GM23248 (cell line): Measurements from ENCODE around the gene MILR1. TPM values are rescaled to one million over a fixed set of nuclear protein-coding genes. Genes with fewer than 3 reads are reported as not detected.

Source experiments
- DNase-seq: peaks from one replicate; pipeline ENCODE4 v3.0.0-alpha.2; 2015
- H2AFZ ChIP-seq: fragments of 200-600 bp; sonication (generic); 2 replicates; pipeline ENCODE4 v1.6.1; 2016; ENCODE audit warnings: antibody characterized with exemption
- H3F3A ChIP-seq: fragments of 200-600 bp; sonication (generic); 2 replicates; pipeline ENCODE4 v1.6.1; 2016; ENCODE audit warnings: mild to moderate bottlenecking, antibody characterized with exemption, mixed run types; ENCODE audit not compliant: insufficient read depth
- H3K27ac ChIP-seq: fragments of 200-600 bp; sonication (generic); 2 replicates; pipeline ENCODE4 v1.5.1; 2016; ENCODE audit warnings: mild to moderate bottlenecking
- H3K27me3 ChIP-seq: fragments of 200-600 bp; sonication (generic); replicated peaks from 2 replicates; pipeline ENCODE4 v1.6.1; 2016; ENCODE audit warnings: mild to moderate bottlenecking; ENCODE audit not compliant: insufficient read depth
- H3K36me3 ChIP-seq: fragments of 200-600 bp; sonication (generic); 2 replicates; pipeline ENCODE4 v1.6.1; 2016; ENCODE audit warnings: low read depth, mild to moderate bottlenecking
- H3K4me1 ChIP-seq: fragments of 200-600 bp; sonication (generic); 2 replicates; pipeline ENCODE4 v1.6.1; 2016; ENCODE audit warnings: mild to moderate bottlenecking; ENCODE audit not compliant: insufficient read depth
- H3K4me2 ChIP-seq: fragments of 200-600 bp; sonication (generic); one replicate; pipeline ENCODE4 v1.6.1; 2016; ENCODE audit warnings: mild to moderate bottlenecking; ENCODE audit not compliant: unreplicated experiment
- H3K4me3 ChIP-seq: fragments of 200-600 bp; sonication (generic); 2 replicates; pipeline ENCODE4 v1.5.1; 2016; ENCODE audit warnings: mild to moderate bottlenecking
- H3K79me2 ChIP-seq: fragments of 200-600 bp; sonication (generic); 2 replicates; pipeline ENCODE4 v1.6.1; 2016; ENCODE audit warnings: mild to moderate bottlenecking; ENCODE audit not compliant: insufficient read depth
- H3K9ac ChIP-seq: fragments of 200-600 bp; sonication (generic); 2 replicates; pipeline ENCODE4 v1.6.1; 2016; ENCODE audit warnings: mild to moderate bottlenecking
- H3K9me2 ChIP-seq: fragments of 200-600 bp; sonication (generic); 2 replicates; pipeline ENCODE4 v1.6.1; 2016; ENCODE audit warnings: mixed run types, mild to moderate bottlenecking, moderate library complexity; ENCODE audit not compliant: insufficient read depth
- H3K9me3 ChIP-seq: fragments of 200-600 bp; sonication (generic); one replicate; pipeline ENCODE4 v1.6.1; 2017; ENCODE audit warnings: low read depth
- H4K20me1 ChIP-seq: fragments of 200-600 bp; sonication (generic); 2 replicates; pipeline ENCODE4 v1.6.0; 2016; ENCODE audit not compliant: insufficient read depth
- EZH2 ChIP-seq: fragments of 200-600 bp; sonication (generic); IDR thresholded peaks from 2 replicates; pipeline ENCODE4 v1.6.1; 2018; ENCODE audit warnings: antibody characterized with exemption, mild to moderate bottlenecking; ENCODE audit not compliant: insufficient read depth, poor library complexity, severe bottlenecking
- EZH2phosphoT487 ChIP-seq: fragments of 200-600 bp; sonication (generic); IDR thresholded peaks from 2 replicates; pipeline ENCODE4 v1.6.1; 2018; ENCODE audit warnings: antibody characterized with exemption, moderate library complexity, mild to moderate bottlenecking, low read depth; ENCODE audit not compliant: insufficient read depth
- WGBS, 2 experiments: methylation state at CpG; one replicate each; pipeline ENCODE4 v1.1.6; 2015 to 2017; ENCODE audit warnings: low lambda C conversion rate in 2 of 2, low coverage in 1 of 2; ENCODE audit errors: missing lambda C conversion rate in 2 of 2; 5-methylcytosine and 5-hydroxymethylcytosine counted together
- in situ Hi-C: fragments of 300-500 bp; cut with MboI; formaldehyde crosslinking; loops from 2 replicates; pipeline ENCODE4 v1.15.0; 2020
- polyA plus RNA-seq: library from polyadenylated mRNA; unstranded; fragments of >200 nt; fragmentation: Nextera tagmentation; extraction: Ambion mirVana; gene quantifications from 2 replicates; pipeline ENCODE4 v1.2.1, GENCODE V29; 2016
- total RNA-seq: library from RNA; depleted of rRNA; stranded (reverse); fragments of >200 nt; shearing (Covaris generic); gene quantifications from 2 replicates; pipeline ENCODE4 v1.2.3, GENCODE V29; 2014

Gene MILR1
- total and polyA plus RNA-seq, 2 experiments from 2014 or later = 6.3 to 11.7 TPM

- Histone ChIP-seq H3F3A (peaks cover 50% of the 10 kb centered on the region), H2AFZ (peak within 1 kb of the TSS; percentile 76), H3K4me2 (peak within 1 kb of the TSS; percentile 98), H4K20me1 (peaks cover 30% of the 10 kb centered on the region), H3K79me2 (peaks cover 92% of the 10 kb centered on the region), H3K27me3 (no peaks in the 10 kb centered on the region), H3K4me1 (peaks cover 33% of the 10 kb centered on the region), H3K9me3 (no peaks in the 10 kb centered on the region), H3K36me3 (peaks cover 45% of the 10 kb centered on the region), H3K9me2 (no peaks in the 10 kb centered on the region), H3K9ac (peak within 1 kb of the TSS; percentile 100), H3K27ac (peak within 1 kb of the TSS; percentile 100), H3K4me3 (peak within 1 kb of the TSS; percentile 98)
- DNase-seq = peak; percentile 98
- in situ Hi-C loops = no loop called here
- TF ChIP-seq EZH2 (no peak), EZH2phosphoT487 (no peak)
- 1% methylated on average over 20 to 29 of the region's 31 CpGs for WGBS, 2 experiments
Measured at GRCh38 chr17:64506201-64506575, 57.3 kb downstream of the MILR1 start, which contains the start of gene DDX5. TSS of gene DDX5 (minus strand) at chr17:64506289. CDS start at chr17:64506119, 170 bp downstream.

GRCh38 chr17:64506576-64507412 lies 57.9 kb downstream of the MILR1 start, which contains the start of gene CEP95:
TSS of gene CEP95 (plus strand) at chr17:64506977. CDS start at chr17:64507098, 121 bp downstream.
- peak; percentile 99 for DNase-seq
- H3K79me2 ChIP-seq = peaks cover 92% of the 10 kb centered on the region
- WGBS, 2 experiments = 1% methylated on average over 76 to 77 of the region's 77 CpGs
- no peak for TF ChIP-seq EZH2phosphoT487
- TF ChIP-seq EZH2 = no peak
- H3F3A ChIP-seq = peaks cover 44% of the 10 kb centered on the region
- no peaks in the 10 kb centered on the region for H3K9me2 ChIP-seq
- peak within 1 kb of the TSS; percentile 98 for H3K4me3 ChIP-seq
- no peaks in the 10 kb centered on the region for H3K9me3 ChIP-seq
- peak within 1 kb of the TSS; percentile 98 for H3K4me2 ChIP-seq
- H4K20me1 ChIP-seq = peaks cover 30% of the 10 kb centered on the region
- peak within 1 kb of the TSS; percentile 76 for H2AFZ ChIP-seq
- no peaks in the 10 kb centered on the region for H3K27me3 ChIP-seq
- in situ Hi-C loops = no loop called here
- H3K9ac ChIP-seq = peak within 1 kb of the TSS; percentile 100
- peaks cover 45% of the 10 kb centered on the region for H3K36me3 ChIP-seq
- peak within 1 kb of the TSS; percentile 100 for H3K27ac ChIP-seq
- peaks cover 27% of the 10 kb centered on the region for H3K4me1 ChIP-seq

- H3K9ac ChIP-seq = peak overlapping the region; percentile 100
- peak overlapping the region; percentile 98 for H3K4me3 ChIP-seq
- H3F3A ChIP-seq = peaks cover 38% of the 10 kb centered on the region
- in situ Hi-C loops = no loop called here
- DNase-seq = peak; percentile 91
- H3K9me2 ChIP-seq = no peaks in the 10 kb centered on the region
- TF ChIP-seq EZH2 (no peak), EZH2phosphoT487 (no peak)
- no peaks in the 10 kb centered on the region for H3K27me3 ChIP-seq
- peaks cover 92% of the 10 kb centered on the region for H3K79me2 ChIP-seq
- WGBS, 2 experiments = 0 to 1% methylated on average over 13 of the region's 13 CpGs
- peak overlapping the region; percentile 98 for H3K4me2 ChIP-seq
- peak overlapping the region; percentile 76 for H2AFZ ChIP-seq
- peaks cover 27% of the 10 kb centered on the region for H4K20me1 ChIP-seq
- H3K36me3 ChIP-seq = peaks cover 45% of the 10 kb centered on the region
- peaks cover 21% of the 10 kb centered on the region for H3K4me1 ChIP-seq
- H3K27ac ChIP-seq = peak overlapping the region; percentile 100
- H3K9me3 ChIP-seq = no peaks in the 10 kb centered on the region
Measured at GRCh38 chr17:64507413-64507782, 58.5 kb downstream of the MILR1 start.

GRCh38 chr17:64508683-64509082 lies 59.8 kb downstream of the MILR1 start:
- H2AFZ ChIP-seq = no peak overlapping the region
- H3K36me3 ChIP-seq = peaks cover 40% of the 10 kb centered on the region
- H3K4me2 ChIP-seq = peak overlapping the region; percentile 98
- WGBS, 2 experiments = 95 to 99% methylated on average over 2 of the region's 2 CpGs
- peaks cover 25% of the 10 kb centered on the region for H3F3A ChIP-seq
- peaks cover 14% of the 10 kb centered on the region for H4K20me1 ChIP-seq
- peak overlapping the region; percentile 100 for H3K9ac ChIP-seq
- no peaks in the 10 kb centered on the region for H3K9me2 ChIP-seq
- H3K79me2 ChIP-seq = peaks cover 91% of the 10 kb centered on the region
- TF ChIP-seq EZH2 (no peak), EZH2phosphoT487 (no peak)
- no peaks in the 10 kb centered on the region for H3K27me3 ChIP-seq
- peaks cover 8% of the 10 kb centered on the region for H3K4me1 ChIP-seq
- in situ Hi-C loops = no loop called here
- peak overlapping the region; percentile 98 for H3K4me3 ChIP-seq
- H3K27ac ChIP-seq = no peak overlapping the region
- DNase-seq = no peak
- H3K9me3 ChIP-seq = no peaks in the 10 kb centered on the region
